RWPE2 (cell line): ENCODE measurements around the gene HOXB6.

Experiments
- ATAC-seq: fragments of 200-7000 bp; cut with Tn5 transposase; 3 replicates; pipeline ENCODE4 v1.9.1; 2021; ENCODE audit warnings: low read depth
- DNase-seq: peaks from one replicate; pipeline ENCODE4 v3.0.0-alpha.2; 2020; ENCODE audit warnings: low spot score
- H3K27ac ChIP-seq: fragments of 450-650 bp; 2 replicates; pipeline ENCODE4 v1.5.1; 2017; ENCODE audit warnings: mild to moderate bottlenecking; ENCODE audit not compliant: poor library complexity, severe bottlenecking
- H3K27me3 ChIP-seq: fragments of 250-450 bp; sonication (Bioruptor Pico); 2 replicates; pipeline ENCODE4 v1.5.1; 2021; ENCODE audit warnings: mild to moderate bottlenecking, moderate library complexity; ENCODE audit not compliant: insufficient read depth, poor library complexity, severe bottlenecking
- H3K36me3 ChIP-seq: fragments of 250-450 bp; sonication (Bioruptor Pico); 2 replicates; pipeline ENCODE4 v1.5.1; 2020; ENCODE audit warnings: low read depth, mild to moderate bottlenecking, moderate library complexity
- H3K4me1 ChIP-seq: fragments of 250-450 bp; sonication (Bioruptor Pico); 2 replicates; pipeline ENCODE4 v1.5.1; 2021; ENCODE audit warnings: mild to moderate bottlenecking, moderate library complexity; ENCODE audit not compliant: insufficient read depth, poor library complexity, severe bottlenecking
- H3K4me3 ChIP-seq: fragments of 250-450 bp; sonication (Bioruptor Pico); 2 replicates; pipeline ENCODE4 v1.5.1; 2021; ENCODE audit warnings: mild to moderate bottlenecking, moderate library complexity; ENCODE audit not compliant: severe bottlenecking
- H3K9me3 ChIP-seq: fragments of 250-450 bp; sonication (Bioruptor Pico); 2 replicates; pipeline ENCODE4 v1.5.1; 2021; ENCODE audit warnings: mild to moderate bottlenecking, moderate library complexity; ENCODE audit not compliant: severe bottlenecking
- CTCF ChIP-seq: fragments of 450-650 bp; IDR thresholded peaks from one replicate; pipeline ENCODE4 v1.5.1; 2017; ENCODE audit warnings: mild to moderate bottlenecking, moderate library complexity; ENCODE audit not compliant: poor library complexity, severe bottlenecking

Gene HOXB6

GRCh38 chr17:48598736-48599135 is 6.0 kb downstream of the HOXB6 start:
- Histone ChIP-seq H3K4me3 (no peak overlapping the region), H3K27ac (no peak overlapping the region), H3K27me3 (no peaks in the 10 kb centered on the region), H3K36me3 (no peaks in the 10 kb centered on the region), H3K4me1 (peaks cover 6% of the 10 kb centered on the region), H3K9me3 (no peaks in the 10 kb centered on the region)
- no peak for DNase-seq
- ATAC-seq = no peak
- no peak for TF ChIP-seq CTCF

- ATAC-seq = peak; percentile 59
- H3K27me3 ChIP-seq = no peaks in the 10 kb centered on the region
Observed at GRCh38 chr17:48597778-48598631, 6.8 kb downstream of the HOXB6 start.

GRCh38 chr17:48597528-48597777 is 7.3 kb downstream of the HOXB6 start:
- Histone ChIP-seq H3K27me3 (no peaks in the 10 kb centered on the region), H3K4me1 (peaks cover 6% of the 10 kb centered on the region), H3K36me3 (no peaks in the 10 kb centered on the region), H3K27ac (peak overlapping the region; percentile 16), H3K4me3 (peak overlapping the region; percentile 38), H3K9me3 (no peaks in the 10 kb centered on the region)
- ATAC-seq (no peak), DNase-seq (no peak)
- TF ChIP-seq CTCF = no peak

More at GRCh38 chr17:48597778-48598631, 6.8 kb downstream of the HOXB6 start:
- H3K36me3 ChIP-seq = no peaks in the 10 kb centered on the region
- peak overlapping the region; percentile 16 for H3K27ac ChIP-seq
- peaks cover 6% of the 10 kb centered on the region for H3K4me1 ChIP-seq
- peak overlapping the region; percentile 38 for H3K4me3 ChIP-seq
- no peak for DNase-seq
- no peak for TF ChIP-seq CTCF
- H3K9me3 ChIP-seq = no peaks in the 10 kb centered on the region

GRCh38 chr17:48596735-48597527 is 7.9 kb downstream of the HOXB6 start:
- Histone ChIP-seq H3K9me3 (no peaks in the 10 kb centered on the region), H3K4me3 (peak overlapping the region; percentile 38), H3K4me1 (peaks cover 4% of the 10 kb centered on the region), H3K27me3 (no peaks in the 10 kb centered on the region), H3K36me3 (no peaks in the 10 kb centered on the region), H3K27ac (no peak overlapping the region)
- ATAC-seq (0 out of 3 replicates have a peak, but pooled peaks have one; percentile 4), DNase-seq (no peak)
- TF ChIP-seq CTCF = no peak
